ENCODE measurements around the gene TNFAIP2.
"Not testable (repeated sequence)": the region's sequence is repeated elsewhere in the genome, so short reads cannot be mapped to it uniquely, and the experiment has no call there.

Gene TNFAIP2

GRCh38 chr14:103149351-103150237 lies 26.3 kb downstream of the TNFAIP2 start:
- in situ Hi-C loops (cut with HindIII; ENCODE audit: low sequenced_read_pairs) = no loop called here

- in situ Hi-C loops (cut with HindIII; ENCODE audit: low sequenced_read_pairs) = no loop called here
Observed at GRCh38 chr14:103151270-103151945, 28.1 kb downstream of the TNFAIP2 start.

GRCh38 chr14:103155010-103155409 lies 31.7 kb downstream of the TNFAIP2 start:
- in situ Hi-C loops (cut with HindIII; ENCODE audit: low sequenced_read_pairs) = no loop called here

- in situ Hi-C loops (cut with HindIII; ENCODE audit: low sequenced_read_pairs) = not testable (repeated sequence)
Observed at GRCh38 chr14:103155416-103155815, 32.2 kb downstream of the TNFAIP2 start.

GRCh38 chr14:103155826-103156394 lies 32.6 kb downstream of the TNFAIP2 start:
- in situ Hi-C loops (cut with HindIII; ENCODE audit: low sequenced_read_pairs) = no loop called here

GRCh38 chr14:103156651-103157378 lies 33.6 kb downstream of the TNFAIP2 start:
- in situ Hi-C loops (cut with HindIII; ENCODE audit: low sequenced_read_pairs) = no loop called here

- in situ Hi-C loops (cut with HindIII; ENCODE audit: low sequenced_read_pairs) = no loop called here
Observed at GRCh38 chr14:103157969-103158368, 34.7 kb downstream of the TNFAIP2 start.

GRCh38 chr14:103158688-103159087 lies 35.4 kb downstream of the TNFAIP2 start:
- in situ Hi-C loops (cut with HindIII; ENCODE audit: low sequenced_read_pairs) = no loop called here

- in situ Hi-C loops (cut with HindIII; ENCODE audit: low sequenced_read_pairs) = no loop called here
Observed at GRCh38 chr14:103160321-103161053, 37.2 kb downstream of the TNFAIP2 start.

- in situ Hi-C loops (cut with HindIII; ENCODE audit: low sequenced_read_pairs) = no loop called here
Observed at GRCh38 chr14:103161054-103161397, 37.8 kb downstream of the TNFAIP2 start.

GRCh38 chr14:103163199-103163598 lies 39.9 kb downstream of the TNFAIP2 start:
- in situ Hi-C loops (cut with HindIII; ENCODE audit: low sequenced_read_pairs) = no loop called here

GRCh38 chr14:103164006-103164405 lies 40.7 kb downstream of the TNFAIP2 start:
- in situ Hi-C loops (cut with HindIII; ENCODE audit: low sequenced_read_pairs) = no loop called here

GRCh38 chr14:103164779-103165178 lies 41.5 kb downstream of the TNFAIP2 start:
- in situ Hi-C loops (cut with HindIII; ENCODE audit: low sequenced_read_pairs) = no loop called here

GRCh38 chr14:103165323-103165722 lies 42.1 kb downstream of the TNFAIP2 start:
- in situ Hi-C loops (cut with HindIII; ENCODE audit: low sequenced_read_pairs) = no loop called here

- in situ Hi-C loops (cut with HindIII; ENCODE audit: low sequenced_read_pairs) = no loop called here
Observed at GRCh38 chr14:103169954-103170353, 46.7 kb downstream of the TNFAIP2 start.

- in situ Hi-C loops (cut with HindIII; ENCODE audit: low sequenced_read_pairs) = not testable (repeated sequence)
Observed at GRCh38 chr14:103171206-103171605, 47.9 kb downstream of the TNFAIP2 start.

- in situ Hi-C loops (cut with HindIII; ENCODE audit: low sequenced_read_pairs) = no loop called here
Observed at GRCh38 chr14:103172921-103173320, 49.7 kb downstream of the TNFAIP2 start.

GRCh38 chr14:103173887-103174286 lies 50.6 kb downstream of the TNFAIP2 start:
- in situ Hi-C loops (cut with HindIII; ENCODE audit: low sequenced_read_pairs) = not testable (repeated sequence)

GRCh38 chr14:103176176-103176575 lies 52.9 kb downstream of the TNFAIP2 start:
- in situ Hi-C loops (cut with HindIII; ENCODE audit: low sequenced_read_pairs) = not testable (repeated sequence)

GRCh38 chr14:103177376-103177775 lies 54.1 kb downstream of the TNFAIP2 start:
- in situ Hi-C loops (cut with HindIII; ENCODE audit: low sequenced_read_pairs) = no loop called here
